Endothelial cell of umbilical vein (primary cell): ENCODE results near the gene FAM209B. TPM values are rescaled to one million over a fixed set of nuclear protein-coding genes. Genes with fewer than 3 reads are reported as not detected.

ENCODE experiments used
- BruUV-seq: library from RNA; stranded (reverse); fragments of 400-500 nt; replicated peaks from 2 replicates; lab custom pipeline; 2021; lab: Mats Ljungman, UMichigan
- CTCF ChIA-PET: fragments of 300-600, 350-600 bp; sonication (Branson Sonifier 250); formaldehyde crosslinking; loops from one replicate; lab custom pipeline; 2021; ENCODE audit warnings: antibody characterized with exemption, inconsistent platforms; lab: Charles Lee
- POLR2A ChIA-PET: fragments of 300-600, 350-600 bp; sonication (Branson Sonifier 250); formaldehyde crosslinking; loops from one replicate; lab custom pipeline; 2021; ENCODE audit warnings: antibody characterized with exemption, inconsistent platforms; lab: Charles Lee
- DNase-seq: peaks from one replicate; pipeline ENCODE4 v3.0.0-alpha.2; 2011; ENCODE audit warnings: low read depth, low spot score
- FAIRE-seq: peaks from 2 replicates; lab custom pipeline; 2011; peaks lifted over from hg19 to GRCh38; lab: Jason Lieb, UNC
- H2AFZ ChIP-seq: 2 replicates; pipeline ENCODE4 v1.6.0; 2012; ENCODE audit warnings: low read depth, low read length, control low read depth, inconsistent platforms
- H3K27ac ChIP-seq: 2 replicates; pipeline ENCODE4 v1.5.1; 2011; ENCODE audit warnings: low read depth, mild to moderate bottlenecking, control low read depth, low read length, moderate library complexity; ENCODE audit not compliant: insufficient read depth
- H3K27me3 ChIP-seq, 2 experiments: 2 replicates each; pipeline versions ENCODE4 v1.6.0 to v1.6.1; 2011; ENCODE audit warnings: low read length in 2 of 2, mixed read lengths in 1 of 2; ENCODE audit not compliant: control insufficient read depth in 2 of 2, insufficient read depth in 2 of 2
- H3K36me3 ChIP-seq, 2 experiments: 2 replicates in 1 of 2; 3 replicates in 1 of 2; pipeline ENCODE4 v1.5.1; 2011; ENCODE audit warnings: low read length in 2 of 2, mild to moderate bottlenecking in 1 of 2, moderate library complexity in 1 of 2; ENCODE audit not compliant: control insufficient read depth in 2 of 2, insufficient read depth in 2 of 2; ENCODE audit errors: extremely low read depth in 1 of 2
- H3K4me1 ChIP-seq: 3 replicates; pipeline ENCODE4 v1.5.1; 2011; ENCODE audit warnings: mild to moderate bottlenecking, low read length; ENCODE audit not compliant: control insufficient read depth, insufficient read depth; ENCODE audit errors: extremely low read depth
- H3K4me2 ChIP-seq: 2 replicates; pipeline ENCODE4 v1.6.1; 2011; ENCODE audit warnings: low read length, control low read depth, mixed read lengths; ENCODE audit not compliant: insufficient read depth
- H3K4me3 ChIP-seq, 3 experiments: fragments of 200-600 bp in 1 of 3; sonication (generic), shearing (Covaris generic) in 1 of 3; replicated peaks in 1 of 3; 2 replicates each; pipeline ENCODE4 v1.5.1; 2011 to 2016; ENCODE audit warnings: control low read depth in 3 of 3, low read length in 3 of 3, mild to moderate bottlenecking in 2 of 3, inconsistent platforms in 1 of 3, low read depth in 1 of 3, moderate library complexity in 1 of 3; ENCODE audit not compliant: insufficient read depth in 1 of 3
- H3K79me2 ChIP-seq: 2 replicates; pipeline ENCODE4 v1.6.0; 2012; ENCODE audit warnings: low read length, inconsistent platforms; ENCODE audit not compliant: control insufficient read depth, insufficient read depth
- H3K9ac ChIP-seq: replicated peaks from 2 replicates; pipeline ENCODE3; 2011; ENCODE audit warnings: low read length, control low read depth; ENCODE audit not compliant: insufficient read depth; ENCODE audit errors: extremely low read depth
- H3K9me1 ChIP-seq: replicated peaks from 3 replicates; pipeline ENCODE4 v1.6.0; 2011; ENCODE audit warnings: mild to moderate bottlenecking, low read length; ENCODE audit not compliant: control insufficient read depth, insufficient read depth; ENCODE audit errors: extremely low read depth
- H3K9me3 ChIP-seq: replicated peaks from 2 replicates; pipeline ENCODE4 v1.5.1; 2012; ENCODE audit warnings: low read length, inconsistent platforms; ENCODE audit not compliant: control insufficient read depth, insufficient read depth
- H4K20me1 ChIP-seq: replicated peaks from 2 replicates; pipeline ENCODE3; 2011; ENCODE audit warnings: mild to moderate bottlenecking, low read length; ENCODE audit not compliant: control insufficient read depth, insufficient read depth; ENCODE audit errors: extremely low read depth
- CTCF ChIP-seq, 2 donors: IDR thresholded peaks; 1 replicate in 1 of 2; 2 replicates in 1 of 2; pipeline ENCODE4 v1.5.1; 2011; ENCODE audit warnings: low read length in 2 of 2, mild to moderate bottlenecking in 2 of 2, moderate library complexity in 2 of 2, control low read depth in 1 of 2, inconsistent platforms in 1 of 2, low read depth in 1 of 2; ENCODE audit not compliant: insufficient read depth in 1 of 2; ENCODE audit errors: extremely low read depth in 1 of 2
- EZH2 ChIP-seq: IDR thresholded peaks from 2 replicates; pipeline ENCODE4 v1.6.1; 2012; ENCODE audit warnings: borderline replicate concordance, low read depth, mild to moderate bottlenecking, moderate library complexity, low read length, inconsistent platforms; ENCODE audit not compliant: severe bottlenecking
- FOS ChIP-seq: IDR thresholded peaks from 2 replicates; pipeline ENCODE4 v1.6.1; 2011; ENCODE audit warnings: mild to moderate bottlenecking, low read length, moderate library complexity, borderline replicate concordance; ENCODE audit not compliant: insufficient read depth
- GATA2 ChIP-seq: IDR thresholded peaks from 2 replicates; pipeline ENCODE4 v1.7.0; 2011; ENCODE audit warnings: low read depth, mild to moderate bottlenecking, moderate library complexity, mixed read lengths, low read length; ENCODE audit not compliant: insufficient read length, insufficient read depth
- JUN ChIP-seq: IDR thresholded peaks from 2 replicates; pipeline ENCODE4 v1.6.1; 2011; ENCODE audit warnings: borderline replicate concordance, low read depth; ENCODE audit not compliant: insufficient read length, insufficient read depth
- MAX ChIP-seq: IDR thresholded peaks from 2 replicates; pipeline ENCODE4 v1.6.1; 2011; ENCODE audit not compliant: insufficient read depth, insufficient read length
- MYC ChIP-seq: IDR thresholded peaks from one replicate; pipeline ENCODE4 v1.6.1; 2011; ENCODE audit warnings: mild to moderate bottlenecking, low read depth, low read length
- POLR2A ChIP-seq: IDR thresholded peaks from 2 replicates; pipeline ENCODE4 v1.6.1; 2012; ENCODE audit warnings: low read depth, mild to moderate bottlenecking, control low read depth, low read length
- POLR2AphosphoS5 ChIP-seq: IDR thresholded peaks from 2 replicates; pipeline ENCODE4 v1.6.1; 2012; ENCODE audit warnings: low read depth, mild to moderate bottlenecking, control low read depth, low read length, moderate library complexity; ENCODE audit not compliant: insufficient read depth
- dilution Hi-C: fragments of 300-500 bp; cut with MboI; formaldehyde crosslinking; loops from one replicate; pipeline ENCODE4 v1.15.0; 2019; ENCODE audit warnings: low sequenced_read_pairs; ENCODE audit not compliant: extremely low pct_ligation_motif_present
- intact Hi-C: fragments of 100-400 bp; cut with micrococcal nuclease; formaldehyde crosslinking; loops from one replicate; pipeline ENCODE4 v1.10.0; 2022
- polyA plus RNA-seq, 4 experiments: library from polyadenylated mRNA; depleted of rRNA in 3 of 4; stranded (reverse) in 3 of 4; unstranded in 1 of 4; fragments of >200 nt; gene quantifications; 2 replicates each; pipeline versions ENCODE4 v1.2.1 to v1.2.3, GENCODE V29; 2011 to 2012; ENCODE audit warnings: missing spikeins in 1 of 4
- total RNA-seq: library from RNA; stranded (reverse); gene quantifications from 2 replicates; pipeline ENCODE4 v1.2.3, GENCODE V29; 2021

FAM209B gene
- total and polyA plus RNA-seq, 2 donors (not counting 3 experiments of a cell fraction or from before 2014, with no cell fraction given) = 0.22 TPM; not detected in 1

- no peak for FAIRE-seq
- H2AFZ ChIP-seq = no peak overlapping the region
- H3K4me1 ChIP-seq = no peaks in the 10 kb centered on the region
- no peak overlapping the region for H3K4me2 ChIP-seq
- DNase-seq = no peak
- no peaks in the 10 kb centered on the region for H3K9me3 ChIP-seq
- POLR2A ChIA-PET = interaction anchor here (0.7 kb wide), 1 partner anchor 181 kb away, joined by 4 read pairs; no protein-coding TSS in a partner anchor
- H3K9ac ChIP-seq = no peak overlapping the region
- TF ChIP-seq POLR2AphosphoS5 = no peak
- TF ChIP-seq FOS = no peak
- TF ChIP-seq CTCF (IDR thresholded peaks at IDR 0.05; ENCODE audit: extremely low read depth in 1 of 2, insufficient read depth in 1 of 2, low read depth in 1 of 2, low read length in 2 of 2) = no peak
- TF ChIP-seq GATA2 = no peak
- TF ChIP-seq JUN = no peak
- no peak for TF ChIP-seq MYC
- no peak for TF ChIP-seq POLR2A
- no peak for TF ChIP-seq MAX
- no peak for TF ChIP-seq EZH2
- H3K79me2 ChIP-seq = no peaks in the 10 kb centered on the region
- H3K36me3 ChIP-seq = no peaks in the 10 kb centered on the region
- intact Hi-C loops (no loop called here), dilution Hi-C loops (no loop called here)
- H3K4me3 ChIP-seq = no peak overlapping the region
- CTCF ChIA-PET = interaction anchor here (1.6 to 2.3 kb wide), 2 partner anchors 11 to 15 kb away, joined by 4 to 9 read pairs; no protein-coding TSS in a partner anchor
- no peaks in the 10 kb centered on the region for H4K20me1 ChIP-seq
- no peaks in the 10 kb centered on the region for H3K9me1 ChIP-seq
- no TSS peak for BruUV-seq
- H3K27ac ChIP-seq = no peak overlapping the region
- H3K27me3 ChIP-seq = no peaks in the 10 kb centered on the region
Observed at GRCh38 chr20:56565511-56565910, 32.5 kb downstream of the FAM209B start.
